ENCODE data around the gene KRTAP2-4. TPM values are rescaled to one million over a fixed set of nuclear protein-coding genes. Genes with fewer than 3 reads are reported as not detected.

Gene KRTAP2-4
- total and polyA plus RNA-seq, 5 donors from 2014 or later = not detected

GRCh38 chr17:41020336-41020735 is 45.3 kb downstream of the KRTAP2-4 start:
- ATAC-seq (ENCODE audit: low read depth in 2 of 2) = no peak
- Mint-ChIP-seq H3K27ac (no peak overlapping the region), H3K4me1 (no peaks in the 10 kb centered on the region), H3K4me3 (no peak overlapping the region), H3K9me3 (peaks cover 0 to 1% (median 0%) of the 10 kb centered on the region in 7 donors), H3K27me3 (peaks cover 16% of the 10 kb centered on the region), H3K36me3 (no peaks in the 10 kb centered on the region)
- Histone ChIP-seq H3K27ac (ENCODE audit: insufficient read depth, low read length, poor library complexity, severe bottlenecking) (no peak overlapping the region), H3K27me3 (ENCODE audit: control insufficient read depth, insufficient read depth, low read length) (peaks cover 16% of the 10 kb centered on the region), H3K9me3 (ENCODE audit: control insufficient read depth in 2 of 2, low read length in 2 of 2) (no peaks in the 10 kb centered on the region), H3K4me1 (ENCODE audit: control insufficient read depth, insufficient read depth, low read length, poor library complexity, severe bottlenecking) (no peaks in the 10 kb centered on the region), H3K4me3 (ENCODE audit: low read depth, low read length) (no peak overlapping the region), H3K36me3 (ENCODE audit: control insufficient read depth, insufficient read depth, low read length) (no peaks in the 10 kb centered on the region)
- DNase-seq = no peak

- H3K9me3 ChIP-seq (ENCODE audit: control insufficient read depth in 2 of 2, low read length in 2 of 2) = no peaks in the 10 kb centered on the region
- H3K4me1 ChIP-seq (ENCODE audit: control insufficient read depth, insufficient read depth, low read length, poor library complexity, severe bottlenecking) = no peaks in the 10 kb centered on the region
- no peak overlapping the region for H3K27ac ChIP-seq (ENCODE audit: insufficient read depth, low read length, poor library complexity, severe bottlenecking)
- ATAC-seq (ENCODE audit: low read depth in 2 of 2) = no peak
- Mint-ChIP-seq H3K36me3 (no peaks in the 10 kb centered on the region), H3K9me3 (peaks cover 0 to under 1% (median 0%) of the 10 kb centered on the region in 7 donors), H3K27me3 (peaks cover 12% of the 10 kb centered on the region), H3K4me1 (no peaks in the 10 kb centered on the region), H3K4me3 (no peak overlapping the region), H3K27ac (no peak overlapping the region)
- no peak overlapping the region for H3K4me3 ChIP-seq (ENCODE audit: low read depth, low read length)
- H3K27me3 ChIP-seq (ENCODE audit: control insufficient read depth, insufficient read depth, low read length) = peaks cover 16% of the 10 kb centered on the region
- DNase-seq = no peak
- no peaks in the 10 kb centered on the region for H3K36me3 ChIP-seq (ENCODE audit: control insufficient read depth, insufficient read depth, low read length)
Observed at GRCh38 chr17:41019415-41019814, 46.3 kb downstream of the KRTAP2-4 start.

DNA sequence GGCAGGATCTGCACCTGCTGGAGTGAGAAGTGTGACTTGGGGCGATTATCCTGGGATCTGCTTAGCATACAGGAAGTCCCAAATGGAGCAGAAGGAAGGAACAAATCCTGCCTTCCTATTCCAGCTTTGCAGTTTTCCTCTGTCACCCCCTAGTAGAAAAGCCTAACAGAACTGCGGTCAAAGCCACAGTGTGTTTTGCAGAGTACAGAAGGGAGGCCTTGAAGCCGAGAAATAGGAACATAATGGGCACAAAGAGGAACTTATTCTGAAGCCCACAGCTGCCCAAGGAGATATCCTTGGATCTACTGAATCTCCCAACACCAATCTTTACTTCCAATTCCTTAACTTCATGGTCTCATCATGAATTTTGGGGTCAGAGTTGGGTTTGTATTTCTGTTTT is 47.1 kb downstream of the KRTAP2-4 start:
- ATAC-seq (ENCODE audit: low read depth in 2 of 2) (no peak), DNase-seq (no peak)
- H3K27ac Mint-ChIP-seq = no peak overlapping the region
- H3K4me1 Mint-ChIP-seq = no peaks in the 10 kb centered on the region
- H3K4me3 Mint-ChIP-seq = no peak overlapping the region
- no peaks in the 10 kb centered on the region for H3K4me1 ChIP-seq (ENCODE audit: control insufficient read depth, insufficient read depth, low read length, poor library complexity, severe bottlenecking)
- H3K27ac ChIP-seq (ENCODE audit: insufficient read depth, low read length, poor library complexity, severe bottlenecking) = no peak overlapping the region
- peaks cover 15% of the 10 kb centered on the region for H3K27me3 ChIP-seq (ENCODE audit: control insufficient read depth, insufficient read depth, low read length)
- H3K36me3 ChIP-seq (ENCODE audit: control insufficient read depth, insufficient read depth, low read length) = no peaks in the 10 kb centered on the region
- H3K9me3 Mint-ChIP-seq = no peaks in the 10 kb centered on the region
- no peak overlapping the region for H3K4me3 ChIP-seq (ENCODE audit: low read depth, low read length)
- no peaks in the 10 kb centered on the region for H3K36me3 Mint-ChIP-seq
- H3K9me3 ChIP-seq (ENCODE audit: control insufficient read depth in 2 of 2, low read length in 2 of 2) = no peaks in the 10 kb centered on the region
- H3K27me3 Mint-ChIP-seq = peaks cover 12% of the 10 kb centered on the region

DNA sequence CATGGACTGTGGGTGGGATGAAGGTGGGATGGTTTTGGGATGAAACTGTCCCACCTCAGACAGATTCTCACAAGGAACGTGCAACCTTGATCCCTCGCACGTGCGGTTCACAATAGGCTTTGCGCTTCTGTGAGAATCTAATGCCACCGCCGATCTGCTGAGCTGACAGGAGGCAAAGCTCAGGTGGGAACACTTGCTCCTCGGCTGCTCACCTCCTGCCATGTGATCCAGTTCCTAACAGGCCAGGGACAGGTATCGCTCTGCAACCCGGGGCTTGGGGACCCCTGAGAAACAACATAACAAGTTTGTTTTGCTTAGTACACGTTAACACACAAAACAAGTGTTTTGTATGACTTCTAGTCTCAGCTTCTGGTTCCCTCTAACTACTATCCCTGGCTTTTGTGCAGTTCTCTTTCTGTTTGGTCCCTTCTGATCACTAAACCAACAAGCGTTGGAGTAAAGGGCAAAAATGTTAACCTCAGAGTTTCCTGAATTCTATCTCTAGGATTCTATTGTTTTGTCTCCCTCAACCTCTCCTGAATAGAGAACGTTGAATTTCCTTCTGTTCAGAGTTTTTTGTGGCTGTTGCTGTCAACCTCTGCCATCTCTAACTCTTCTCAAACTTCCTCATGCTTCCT is 49.0 kb downstream of the KRTAP2-4 start:
- Histone ChIP-seq H3K9me3 (ENCODE audit: control insufficient read depth in 2 of 2, low read length in 2 of 2) (no peaks in the 10 kb centered on the region), H3K4me1 (ENCODE audit: control insufficient read depth, insufficient read depth, low read length, poor library complexity, severe bottlenecking) (no peaks in the 10 kb centered on the region), H3K36me3 (ENCODE audit: control insufficient read depth, insufficient read depth, low read length) (no peaks in the 10 kb centered on the region), H3K27me3 (ENCODE audit: control insufficient read depth, insufficient read depth, low read length) (peaks cover 15% of the 10 kb centered on the region), H3K4me3 (ENCODE audit: low read depth, low read length) (no peak overlapping the region), H3K27ac (ENCODE audit: insufficient read depth, low read length, poor library complexity, severe bottlenecking) (no peak overlapping the region)
- no peak for DNase-seq
- Mint-ChIP-seq H3K27me3 (peaks cover 16% of the 10 kb centered on the region), H3K4me3 (no peak overlapping the region), H3K27ac (no peak overlapping the region), H3K4me1 (no peaks in the 10 kb centered on the region), H3K9me3 (no peaks in the 10 kb centered on the region), H3K36me3 (no peaks in the 10 kb centered on the region)
- no peak for ATAC-seq (ENCODE audit: low read depth in 2 of 2)

GRCh38 chr17:41015454-41015853 is 50.2 kb downstream of the KRTAP2-4 start:
- no peaks in the 10 kb centered on the region for H3K4me1 ChIP-seq (ENCODE audit: control insufficient read depth, insufficient read depth, low read length, poor library complexity, severe bottlenecking)
- H3K4me3 ChIP-seq (ENCODE audit: low read depth, low read length) = no peak overlapping the region
- no peaks in the 10 kb centered on the region for H3K36me3 Mint-ChIP-seq
- H3K27ac Mint-ChIP-seq = no peak overlapping the region
- H3K9me3 Mint-ChIP-seq = no peaks in the 10 kb centered on the region
- no peaks in the 10 kb centered on the region for H3K36me3 ChIP-seq (ENCODE audit: control insufficient read depth, insufficient read depth, low read length)
- no peak overlapping the region for H3K4me3 Mint-ChIP-seq
- no peak overlapping the region for H3K27ac ChIP-seq (ENCODE audit: insufficient read depth, low read length, poor library complexity, severe bottlenecking)
- H3K27me3 Mint-ChIP-seq = peaks cover 24% of the 10 kb centered on the region
- H3K4me1 Mint-ChIP-seq = no peaks in the 10 kb centered on the region
- peaks cover 13% of the 10 kb centered on the region for H3K27me3 ChIP-seq (ENCODE audit: control insufficient read depth, insufficient read depth, low read length)
- ATAC-seq (ENCODE audit: low read depth in 2 of 2) (no peak), DNase-seq (no peak)
- H3K9me3 ChIP-seq (ENCODE audit: control insufficient read depth in 2 of 2, low read length in 2 of 2) = no peaks in the 10 kb centered on the region

Other genes starting within 250 kb of the KRTAP2-4 start
Only the 30 nearest of the 39 such genes appear.
- not detected for gene KRT20, start 180.6 kb downstream of the KRTAP2-4 start, total RNA-seq
- gene KRT20, start 180.6 kb downstream of the KRTAP2-4 start, polyA plus RNA-seq = not detected
- not detected for gene KRT23, start 128.2 kb downstream of the KRTAP2-4 start, total RNA-seq
- gene KRT23, start 128.2 kb downstream of the KRTAP2-4 start, polyA plus RNA-seq = not detected
- gene KRT39, start 98.9 kb downstream of the KRTAP2-4 start, total RNA-seq = not detected
- not detected for gene KRT39, start 98.9 kb downstream of the KRTAP2-4 start, polyA plus RNA-seq
- not detected for gene KRT40, start 81.6 kb downstream of the KRTAP2-4 start, total RNA-seq
- not detected for gene KRT40, start 81.6 kb downstream of the KRTAP2-4 start, polyA plus RNA-seq
- not detected for gene KRTAP3-3, start 71.7 kb downstream of the KRTAP2-4 start, total RNA-seq
- not detected for gene KRTAP3-3, start 71.7 kb downstream of the KRTAP2-4 start, polyA plus RNA-seq
- not detected for gene KRTAP3-2, start 66.0 kb downstream of the KRTAP2-4 start, total RNA-seq
- not detected for gene KRTAP3-2, start 66.0 kb downstream of the KRTAP2-4 start, polyA plus RNA-seq
- gene KRTAP3-1, start 56.8 kb downstream of the KRTAP2-4 start, total RNA-seq = not detected
- gene KRTAP3-1, start 56.8 kb downstream of the KRTAP2-4 start, polyA plus RNA-seq = not detected
- gene KRTAP1-5, start 38.7 kb downstream of the KRTAP2-4 start, total RNA-seq = not detected
- gene KRTAP1-5, start 38.7 kb downstream of the KRTAP2-4 start, polyA plus RNA-seq = not detected
- not detected for gene KRTAP1-4, start 35.7 kb downstream of the KRTAP2-4 start, total RNA-seq
- gene KRTAP1-4, start 35.7 kb downstream of the KRTAP2-4 start, polyA plus RNA-seq = not detected
- not detected for gene KRTAP1-3, start 31.0 kb downstream of the KRTAP2-4 start, total RNA-seq
- gene KRTAP1-3, start 31.0 kb downstream of the KRTAP2-4 start, polyA plus RNA-seq = not detected
- not detected for gene KRTAP1-1, start 24.4 kb downstream of the KRTAP2-4 start, total RNA-seq
- not detected for gene KRTAP1-1, start 24.4 kb downstream of the KRTAP2-4 start, polyA plus RNA-seq
- gene KRTAP2-1, start 18.6 kb downstream of the KRTAP2-4 start, total RNA-seq = not detected
- gene KRTAP2-1, start 18.6 kb downstream of the KRTAP2-4 start, polyA plus RNA-seq = not detected
- gene KRTAP2-2, start 10.6 kb downstream of the KRTAP2-4 start, total RNA-seq = not detected
- not detected for gene KRTAP2-2, start 10.6 kb downstream of the KRTAP2-4 start, polyA plus RNA-seq
- gene KRTAP2-3, start 5.8 kb downstream of the KRTAP2-4 start, total RNA-seq = not detected
- gene KRTAP2-3, start 5.8 kb downstream of the KRTAP2-4 start, polyA plus RNA-seq = not detected
- not detected for gene KRTAP4-7, start 18.3 kb upstream of the KRTAP2-4 start, total RNA-seq
- gene KRTAP4-7, start 18.3 kb upstream of the KRTAP2-4 start, polyA plus RNA-seq = not detected
- not detected for gene KRTAP4-8, start 32.3 kb upstream of the KRTAP2-4 start, total RNA-seq
- gene KRTAP4-8, start 32.3 kb upstream of the KRTAP2-4 start, polyA plus RNA-seq = not detected
- gene KRTAP4-16, start 36.3 kb upstream of the KRTAP2-4 start, total RNA-seq = not detected
- gene KRTAP4-16, start 36.3 kb upstream of the KRTAP2-4 start, polyA plus RNA-seq = not detected
- not detected for gene KRTAP4-9, start 39.5 kb upstream of the KRTAP2-4 start, total RNA-seq
- gene KRTAP4-9, start 39.5 kb upstream of the KRTAP2-4 start, polyA plus RNA-seq = not detected
- gene KRTAP4-11, start 52.5 kb upstream of the KRTAP2-4 start, total RNA-seq = not detected
- gene KRTAP4-11, start 52.5 kb upstream of the KRTAP2-4 start, polyA plus RNA-seq = not detected
- gene KRTAP4-12, start 58.3 kb upstream of the KRTAP2-4 start, total RNA-seq = not detected
- not detected for gene KRTAP4-12, start 58.3 kb upstream of the KRTAP2-4 start, polyA plus RNA-seq
- not detected for gene KRTAP4-6, start 74.7 kb upstream of the KRTAP2-4 start, total RNA-seq
- not detected for gene KRTAP4-6, start 74.7 kb upstream of the KRTAP2-4 start, polyA plus RNA-seq
- not detected for gene KRTAP4-5, start 83.9 kb upstream of the KRTAP2-4 start, total RNA-seq
- not detected for gene KRTAP4-5, start 83.9 kb upstream of the KRTAP2-4 start, polyA plus RNA-seq
- not detected for gene KRTAP4-4, start 94.9 kb upstream of the KRTAP2-4 start, total RNA-seq
- gene KRTAP4-4, start 94.9 kb upstream of the KRTAP2-4 start, polyA plus RNA-seq = not detected
- gene KRTAP4-3, start 102.3 kb upstream of the KRTAP2-4 start, total RNA-seq = not detected
- gene KRTAP4-3, start 102.3 kb upstream of the KRTAP2-4 start, polyA plus RNA-seq = not detected
- not detected for gene KRTAP4-2, start 112.3 kb upstream of the KRTAP2-4 start, total RNA-seq
- gene KRTAP4-2, start 112.3 kb upstream of the KRTAP2-4 start, polyA plus RNA-seq = not detected
- gene KRTAP4-1, start 119.0 kb upstream of the KRTAP2-4 start, total RNA-seq = not detected
- gene KRTAP4-1, start 119.0 kb upstream of the KRTAP2-4 start, polyA plus RNA-seq = not detected
- not detected for gene KRTAP9-1, start 124.0 kb upstream of the KRTAP2-4 start, total RNA-seq
- gene KRTAP9-1, start 124.0 kb upstream of the KRTAP2-4 start, polyA plus RNA-seq = not detected
- gene KRTAP9-2, start 160.8 kb upstream of the KRTAP2-4 start, total RNA-seq = not detected
- gene KRTAP9-2, start 160.8 kb upstream of the KRTAP2-4 start, polyA plus RNA-seq = not detected
- gene KRTAP9-3, start 166.6 kb upstream of the KRTAP2-4 start, total RNA-seq = not detected
- not detected for gene KRTAP9-3, start 166.6 kb upstream of the KRTAP2-4 start, polyA plus RNA-seq
- not detected for gene KRTAP9-8, start 172.1 kb upstream of the KRTAP2-4 start, total RNA-seq
- gene KRTAP9-8, start 172.1 kb upstream of the KRTAP2-4 start, polyA plus RNA-seq = not detected